Erythroblast (primary cell): ENCODE results near the gene TRPM7.

Experiments
- GATA1 ChIP-seq: IDR thresholded peaks from 2 replicates; pipeline ENCODE4 v1.6.1; 2011; ENCODE audit warnings: low read depth, mild to moderate bottlenecking, control low read depth, low read length, moderate library complexity
- POLR2A ChIP-seq: IDR thresholded peaks from 2 replicates; pipeline ENCODE4 v1.6.1; 2011; ENCODE audit warnings: mild to moderate bottlenecking, low read length

DNA sequence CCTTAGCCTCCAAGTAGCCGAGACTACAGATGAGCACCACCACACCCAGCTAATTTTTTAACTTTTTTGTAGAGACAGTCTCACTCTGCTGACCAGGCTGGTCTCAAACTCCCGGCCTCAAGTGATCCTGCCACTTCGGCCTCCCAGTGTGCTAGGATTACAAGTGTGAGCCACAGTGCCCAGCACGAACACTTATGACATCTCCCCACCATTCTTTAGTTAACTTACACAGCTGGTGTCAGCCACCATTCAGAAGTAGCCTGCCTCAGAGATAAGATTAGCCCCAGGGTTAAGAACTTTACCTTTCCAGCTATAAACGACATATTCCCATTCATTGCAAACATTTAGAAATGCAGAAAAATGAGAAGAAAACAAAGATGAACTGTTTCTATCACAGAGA lies 58.2 kb downstream of the TRPM7 start:
- no peak for TF ChIP-seq POLR2A
- no peak for TF ChIP-seq GATA1
